GM21737 (cell line): ENCODE results near the gene PTPN13.

Source experiments
- ATAC-seq: cut with Tn5 transposase; IDR thresholded peaks from one replicate; pipeline ENCODE4 v1.9.1; 2021; ENCODE audit warnings: mild to moderate bottlenecking, moderate library complexity; ENCODE audit not compliant: unreplicated experiment

Gene PTPN13

DNA sequence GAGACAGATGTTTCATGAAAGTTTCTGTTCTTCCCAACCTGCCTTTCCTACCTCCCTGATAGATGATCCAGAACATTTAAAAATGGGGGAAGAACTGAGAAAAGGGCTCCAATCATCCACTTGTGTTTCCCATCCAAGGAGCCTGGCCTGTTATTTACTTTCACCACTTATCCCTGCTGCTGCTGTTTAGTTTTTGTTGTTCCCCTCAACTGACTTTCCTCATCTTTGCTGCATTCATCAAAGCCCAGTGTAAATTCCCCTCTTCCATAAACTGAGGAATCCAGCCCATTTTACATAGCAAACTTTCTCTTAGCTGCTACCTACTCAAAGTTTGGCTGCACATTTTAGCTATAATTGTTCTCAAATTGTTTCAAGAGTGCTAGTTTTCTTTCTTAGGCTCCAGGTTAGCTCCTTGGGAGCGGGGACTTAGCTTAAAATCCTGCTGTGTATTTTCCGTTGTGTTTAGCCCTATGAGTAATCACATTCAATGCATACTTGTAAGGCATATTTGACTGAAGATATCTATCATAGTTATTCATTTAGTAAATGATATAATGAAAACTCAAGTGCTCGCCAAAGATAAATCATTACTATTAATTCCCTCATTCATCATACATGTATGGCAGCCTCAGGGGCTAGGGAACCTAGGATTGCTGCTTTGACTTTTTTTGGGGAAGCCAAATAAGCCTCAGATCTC, 1.4 kb upstream of the PTPN13 start:
- no peak for ATAC-seq

DNA sequence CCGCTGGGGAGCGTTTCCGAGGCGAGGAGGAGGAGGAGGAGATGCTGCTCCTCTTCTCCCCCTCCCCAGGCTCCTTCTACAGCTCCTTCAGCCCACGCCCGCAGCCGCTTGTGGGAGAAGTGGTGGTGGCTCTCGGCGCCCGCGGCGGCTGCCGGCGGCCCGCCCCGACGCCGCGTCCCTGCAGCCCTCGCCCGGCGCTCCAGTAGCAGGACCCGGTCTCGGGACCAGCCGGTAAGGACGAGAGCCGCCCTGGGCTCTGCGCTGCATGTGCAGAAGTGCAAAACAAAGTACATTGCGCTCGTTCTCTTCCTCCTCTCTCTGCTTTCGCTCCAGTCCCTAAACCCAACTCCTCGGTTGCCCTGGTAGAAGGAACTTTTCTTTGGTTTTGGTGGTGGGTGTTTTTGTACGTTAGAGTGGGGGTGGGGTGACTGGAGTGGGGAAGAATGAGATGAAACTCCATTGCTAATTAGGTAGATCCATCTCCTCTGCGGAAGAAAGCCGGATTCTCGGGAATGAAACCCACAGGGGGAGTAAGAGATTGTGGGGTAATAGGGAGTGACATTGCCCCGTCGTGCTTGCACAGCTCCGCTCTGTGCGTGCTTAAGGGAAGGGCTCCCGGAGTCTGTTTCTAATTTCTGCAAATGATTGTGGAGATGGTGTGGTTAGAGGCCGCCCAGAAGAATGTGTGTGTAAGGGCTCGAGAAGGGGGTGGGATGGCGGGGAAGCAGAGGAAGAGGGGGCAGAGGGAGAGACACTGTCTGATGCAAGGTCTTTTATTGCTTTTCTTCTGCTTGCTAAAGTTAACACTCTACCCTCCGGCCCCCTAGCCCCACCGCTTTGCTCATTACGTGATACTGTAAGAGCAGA, 677 bp downstream of the PTPN13 start:
- peak; percentile 25 for ATAC-seq

DNA sequence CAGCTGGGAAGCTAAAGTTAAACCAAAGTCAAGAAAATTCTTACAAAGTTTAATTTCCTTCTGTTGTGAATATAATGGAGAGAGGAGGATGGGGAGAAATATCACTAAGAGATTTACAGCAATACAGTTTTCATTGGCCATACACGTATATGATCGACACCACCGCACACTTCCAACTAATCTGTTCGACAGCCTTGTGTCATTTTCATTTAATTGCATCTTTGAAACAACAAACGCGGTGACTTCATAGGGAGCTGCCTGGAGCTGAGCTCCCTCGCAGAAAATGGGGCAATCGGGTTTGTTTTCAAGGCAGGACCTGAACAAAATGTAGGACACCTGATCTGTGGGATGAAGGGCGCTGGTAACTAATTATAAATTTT, 1.3 kb downstream of the PTPN13 start:
- no peak for ATAC-seq

DNA sequence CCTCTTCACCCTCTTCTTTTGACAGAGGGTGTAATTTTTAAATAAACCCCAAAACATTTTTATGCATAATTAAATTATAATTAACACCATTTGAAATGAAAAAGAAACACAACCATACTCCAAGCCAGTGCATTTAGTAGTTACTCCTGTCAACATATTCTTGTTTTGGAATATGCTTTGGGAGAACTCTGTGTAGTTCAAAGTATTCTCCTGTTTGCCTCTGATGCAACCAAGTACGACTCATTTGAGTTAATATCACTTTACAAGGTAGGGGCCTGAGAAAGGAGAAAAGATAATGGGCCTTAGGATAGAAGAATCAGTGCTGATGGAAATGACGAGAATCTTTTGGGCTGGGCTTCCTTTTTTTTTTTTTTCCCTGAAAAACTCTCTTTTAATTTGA, 2.7 kb downstream of the PTPN13 start:
- no peak for ATAC-seq

DNA sequence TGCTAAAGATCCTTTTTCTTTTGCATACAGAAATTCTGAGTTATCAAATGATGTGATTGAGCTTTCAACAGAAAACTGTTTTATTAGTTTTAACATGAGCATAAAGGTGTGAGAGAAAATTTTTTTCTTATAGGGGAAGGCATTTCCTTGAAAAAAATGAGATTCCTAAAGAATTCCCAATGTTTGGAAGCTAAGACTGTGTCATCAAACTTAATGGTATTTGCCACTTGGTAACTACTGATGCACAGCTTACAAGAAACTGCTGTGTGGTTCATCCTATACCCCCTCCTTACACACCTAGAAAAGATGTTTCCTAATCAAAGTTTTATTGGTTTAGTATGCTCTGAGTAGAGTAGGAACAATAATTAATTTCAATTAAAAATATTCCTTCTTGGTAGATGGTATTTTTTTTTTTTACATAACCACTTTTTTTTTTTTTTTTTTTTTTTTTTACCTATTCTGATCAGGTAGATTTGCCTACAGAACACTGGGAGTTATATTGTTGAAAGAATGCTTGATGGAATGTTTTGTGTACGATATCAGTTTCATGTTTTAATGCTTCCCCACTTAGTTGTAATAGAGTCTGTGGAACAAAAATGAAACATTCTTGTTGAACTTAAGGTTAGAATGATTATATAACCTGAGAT, 6.0 kb downstream of the PTPN13 start:
- ATAC-seq = no peak

DNA sequence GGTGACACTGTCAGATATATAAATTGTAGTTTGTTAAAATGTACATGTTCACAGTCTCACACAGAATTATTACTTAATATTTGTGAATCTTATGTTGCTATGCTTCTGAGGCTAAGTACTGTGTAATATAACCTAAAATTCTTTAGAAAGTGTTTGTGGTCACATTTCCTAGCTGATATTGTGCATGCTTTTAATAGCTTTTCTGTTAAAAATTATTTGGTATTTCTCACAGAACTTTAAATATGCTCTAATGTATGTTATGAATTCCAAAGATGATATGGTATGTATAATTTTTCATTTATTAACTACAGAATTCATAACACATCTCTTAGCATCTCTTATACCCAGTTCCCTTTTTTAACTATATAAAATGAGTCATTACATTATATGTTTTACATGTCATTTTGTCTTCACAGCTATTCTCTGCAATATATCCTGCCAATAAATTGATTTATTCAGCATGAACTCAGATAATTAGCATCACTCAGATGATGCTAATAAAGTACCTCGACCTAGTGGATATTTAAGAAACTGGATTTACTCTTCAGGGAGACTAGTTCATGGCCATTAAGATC, 9.3 kb downstream of the PTPN13 start:
- no peak for ATAC-seq

DNA sequence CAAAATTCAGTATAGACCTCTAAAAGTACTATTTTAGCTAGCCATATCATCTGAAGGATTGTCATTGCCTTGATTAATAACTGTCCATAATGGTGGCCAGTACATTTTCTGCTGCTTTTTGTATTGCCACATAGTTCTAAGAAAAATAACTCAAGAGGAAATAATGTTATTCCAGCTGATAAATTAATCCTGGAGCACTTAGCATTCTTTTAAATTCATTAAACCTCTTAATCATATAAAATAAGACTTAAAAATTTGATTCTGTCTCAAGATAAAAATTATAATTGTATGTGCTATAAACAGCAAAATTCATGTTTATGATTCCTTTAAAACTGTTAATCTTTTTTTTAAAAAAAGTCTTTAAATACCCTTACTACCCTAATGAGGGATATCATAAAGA, 12.7 kb downstream of the PTPN13 start:
- ATAC-seq = no peak

DNA sequence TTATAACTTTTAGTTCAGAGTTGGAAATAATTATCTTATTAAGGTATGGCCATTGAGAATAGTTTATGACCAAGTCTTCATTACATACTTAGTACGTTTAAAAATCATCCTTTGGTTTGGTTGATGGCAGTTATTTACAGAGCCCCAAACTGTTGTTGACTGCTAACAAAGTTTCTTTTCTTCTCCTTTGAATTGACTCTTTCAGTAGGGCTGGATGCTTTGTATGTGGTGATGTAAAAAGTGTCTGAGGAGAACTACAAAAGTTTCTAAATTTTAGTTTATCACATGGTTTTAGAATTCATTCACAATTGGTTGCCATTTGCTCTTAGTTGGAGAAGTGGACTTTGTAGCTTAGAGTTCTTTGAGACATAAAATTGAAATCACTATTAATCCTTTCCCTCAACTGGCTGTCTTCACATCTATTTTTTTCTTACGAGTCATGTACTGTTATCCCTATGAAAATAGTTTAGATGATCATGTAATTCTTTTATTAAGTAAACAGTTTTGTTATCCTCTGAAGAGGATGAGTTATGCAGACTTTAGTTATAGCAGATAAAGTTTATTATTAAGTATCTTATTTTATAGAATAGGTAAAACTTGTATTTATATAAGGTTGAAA, 14.8 kb downstream of the PTPN13 start:
- no peak for ATAC-seq

DNA sequence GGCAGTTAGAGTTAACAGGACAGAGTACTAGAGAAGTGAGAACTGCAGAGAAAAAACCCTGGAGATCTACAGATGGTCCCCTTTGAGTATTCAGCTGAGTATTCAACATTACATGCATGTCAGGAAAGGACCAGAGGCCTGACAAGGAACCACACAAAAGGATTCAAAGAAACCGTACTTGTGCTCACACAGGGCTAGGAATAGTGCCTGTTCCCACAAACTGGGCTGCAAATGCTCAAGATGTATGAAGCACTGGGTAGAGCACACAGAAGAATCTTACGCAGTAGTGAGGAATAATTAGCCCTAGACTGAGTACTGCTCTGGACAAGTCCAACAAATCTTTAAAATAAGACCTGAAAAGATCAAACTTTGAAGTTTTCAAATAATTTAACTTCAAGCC, 17.6 kb downstream of the PTPN13 start:
- no peak for ATAC-seq

DNA sequence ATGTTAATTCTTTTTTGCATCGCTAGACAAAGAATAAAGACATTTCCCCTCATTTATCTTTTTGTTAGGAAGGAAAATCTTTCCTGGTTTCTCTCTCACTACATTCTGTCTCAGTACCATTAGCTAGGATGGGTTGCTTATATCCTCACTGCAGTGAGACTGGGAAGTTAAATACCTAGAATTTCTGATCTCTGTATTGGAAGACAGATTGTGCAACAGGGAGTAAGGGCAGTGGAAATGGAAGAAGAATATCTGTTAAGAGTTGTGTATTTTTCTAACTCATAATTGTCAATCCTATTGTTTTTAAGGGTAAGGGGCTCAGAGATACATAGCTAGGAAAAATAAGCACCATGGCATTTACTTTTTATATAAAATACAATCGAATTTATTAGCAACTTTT, 19.6 kb downstream of the PTPN13 start:
- no peak for ATAC-seq

DNA sequence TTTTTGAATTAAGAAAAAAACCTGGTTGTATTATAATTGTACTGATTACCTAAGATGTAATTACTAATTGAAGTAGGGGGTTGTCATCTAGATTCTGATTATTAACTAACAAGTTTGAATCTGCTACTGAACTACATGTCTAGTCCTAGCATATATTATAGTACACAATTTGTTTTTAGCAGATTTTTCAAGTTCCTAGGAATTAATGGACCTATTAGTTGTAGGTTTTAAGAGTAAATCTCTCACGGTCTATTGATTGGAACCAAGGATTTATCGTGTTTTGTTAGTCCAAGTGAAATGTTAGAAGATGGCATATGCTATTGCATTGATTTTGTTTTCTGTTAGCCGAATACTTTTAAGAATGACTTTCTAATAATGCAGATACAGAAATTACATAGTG, 20.8 kb downstream of the PTPN13 start:
- no peak for ATAC-seq

DNA sequence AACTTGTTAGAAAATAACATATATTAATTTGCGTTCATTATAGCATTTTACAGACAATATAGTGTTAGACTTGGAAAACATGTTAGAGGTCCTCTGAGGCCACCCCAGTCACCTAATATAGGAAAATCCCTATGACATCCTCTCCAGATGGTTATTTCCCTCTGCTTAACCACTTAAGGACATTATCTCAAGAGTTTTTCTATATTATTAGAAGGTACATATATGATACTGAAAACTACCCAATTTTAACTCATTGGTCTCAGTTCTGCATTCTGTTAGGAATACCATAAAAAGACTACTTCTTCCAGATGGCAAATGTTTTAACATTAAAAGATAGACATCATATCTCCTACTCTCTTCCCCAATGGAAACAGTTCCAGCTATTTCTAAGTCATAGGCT, 21.4 kb downstream of the PTPN13 start:
- ATAC-seq = no peak

DNA sequence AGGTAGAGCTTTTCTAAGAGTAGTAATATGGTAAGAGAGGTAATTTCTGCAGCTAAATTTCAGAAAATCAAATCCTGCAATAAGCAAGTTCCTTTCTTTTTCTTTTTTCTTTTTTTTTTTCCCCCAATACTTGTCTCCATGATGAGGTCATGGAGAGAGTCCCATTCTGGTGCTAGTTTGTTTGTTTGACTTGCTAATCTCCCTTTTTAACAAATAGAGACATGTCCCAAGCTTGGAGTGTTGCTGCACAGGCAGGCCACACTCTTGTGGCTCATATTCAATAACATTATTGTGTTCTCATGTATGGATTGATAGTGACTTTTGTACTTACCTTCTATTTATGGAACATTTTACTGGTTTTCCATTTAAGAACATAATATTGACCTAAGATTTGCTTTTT, 25.5 kb downstream of the PTPN13 start:
- no peak for ATAC-seq

DNA sequence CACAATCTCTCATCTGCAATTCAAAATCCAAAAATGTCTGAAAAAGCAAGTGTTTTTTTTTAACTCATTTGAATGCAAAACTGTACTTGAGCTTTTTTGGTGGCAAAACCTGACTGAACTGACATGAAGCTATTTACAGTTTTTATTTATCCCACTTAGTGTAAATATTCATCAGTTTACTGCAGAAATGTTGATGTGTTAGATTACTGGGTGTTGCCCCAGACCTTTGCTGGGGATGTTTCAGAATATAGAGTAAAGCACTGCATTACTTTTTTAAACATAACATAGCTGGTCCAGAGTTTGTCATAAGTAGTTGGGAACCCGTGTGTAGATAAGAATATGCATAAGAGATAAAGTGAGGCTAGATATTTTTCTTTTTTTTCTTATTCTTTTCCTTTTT, 27.3 kb downstream of the PTPN13 start:
- ATAC-seq = no peak

DNA sequence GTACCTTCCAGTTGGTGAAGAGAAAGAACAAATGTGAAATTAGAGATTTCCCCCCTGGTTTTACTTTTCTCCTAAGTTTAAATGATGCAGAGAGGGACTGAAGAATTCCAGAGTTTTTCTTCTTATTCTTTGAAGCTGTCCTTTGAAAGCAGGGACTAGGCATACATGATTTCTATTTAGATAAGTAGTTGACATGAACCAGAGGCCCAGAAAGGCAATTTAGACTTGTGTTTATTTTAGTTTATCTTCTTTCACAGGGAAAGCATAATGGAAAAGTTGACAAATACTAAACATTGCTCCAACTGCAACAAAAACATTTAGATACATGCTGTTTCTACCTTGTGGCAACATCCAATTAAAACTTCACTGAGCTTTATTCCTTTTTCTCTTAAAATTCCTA, 32.0 kb downstream of the PTPN13 start:
- no peak for ATAC-seq

DNA sequence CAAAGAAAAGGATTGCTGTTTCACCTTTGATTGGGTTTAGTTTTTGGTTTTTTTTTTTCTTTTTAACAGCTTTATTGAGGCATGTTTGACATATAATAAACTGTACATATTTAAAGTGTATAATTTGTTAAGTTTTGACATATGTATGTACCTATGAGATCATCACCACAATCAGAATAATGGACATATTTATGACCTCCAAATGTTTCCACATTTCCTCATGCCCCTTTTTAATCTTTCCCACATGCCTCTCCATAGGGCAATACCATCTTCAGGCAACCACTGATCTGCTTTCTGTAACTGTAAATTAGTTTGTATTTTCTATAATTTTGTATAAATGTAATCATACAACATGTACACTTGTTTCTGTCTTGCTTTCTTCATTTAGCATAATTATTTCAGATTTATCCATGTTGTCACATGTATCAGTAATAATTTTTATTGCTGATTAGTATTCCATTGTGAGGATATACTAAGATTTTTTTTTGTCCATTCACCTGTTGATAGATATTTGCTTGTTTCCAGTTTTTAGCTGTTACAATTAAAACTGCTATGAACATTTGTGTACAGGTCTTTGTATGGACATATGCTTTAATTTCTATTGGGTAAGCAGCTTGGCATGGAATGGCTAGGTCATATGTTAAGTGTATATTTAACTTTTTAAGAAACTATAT, 33.5 kb downstream of the PTPN13 start:
- no peak for ATAC-seq

DNA sequence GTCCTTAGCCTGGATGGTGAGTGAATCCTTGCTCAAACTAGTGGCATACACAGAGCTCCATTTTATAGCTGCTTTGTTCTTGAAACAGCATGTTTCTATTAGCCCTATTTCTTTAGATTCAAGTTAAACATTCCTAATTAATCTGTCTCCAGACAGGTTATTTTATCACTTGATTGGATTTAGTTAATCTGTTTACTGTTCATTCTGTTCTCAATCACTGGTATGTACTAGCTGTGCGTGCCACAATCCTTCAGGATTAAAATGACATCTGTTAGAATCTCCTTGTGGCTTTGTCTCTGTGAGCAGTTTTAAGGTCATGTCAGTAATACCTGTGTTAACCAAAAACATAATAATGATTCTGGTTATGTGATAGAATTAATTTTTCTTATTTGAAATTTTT, 36.5 kb downstream of the PTPN13 start:
- ATAC-seq = no peak

DNA sequence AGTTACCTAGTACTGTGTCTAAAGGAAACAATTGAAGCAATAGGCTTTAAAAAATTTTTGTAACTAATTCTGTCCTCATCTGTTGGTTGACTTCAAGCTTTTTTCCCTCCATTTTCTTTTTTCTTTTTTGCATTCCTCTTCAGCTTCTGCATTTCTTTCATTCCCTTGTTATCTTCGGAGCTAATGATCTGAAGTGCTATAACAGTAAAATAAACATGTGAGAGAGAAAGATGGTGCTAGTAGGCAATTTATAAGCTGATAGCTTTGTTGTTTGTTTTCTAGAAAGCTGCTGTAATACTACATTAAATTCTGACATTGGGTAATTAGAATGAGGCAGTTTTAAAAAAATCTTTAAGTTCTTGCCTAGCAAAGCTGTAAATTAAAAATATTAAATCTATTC, 37.1 kb downstream of the PTPN13 start:
- no peak for ATAC-seq

DNA sequence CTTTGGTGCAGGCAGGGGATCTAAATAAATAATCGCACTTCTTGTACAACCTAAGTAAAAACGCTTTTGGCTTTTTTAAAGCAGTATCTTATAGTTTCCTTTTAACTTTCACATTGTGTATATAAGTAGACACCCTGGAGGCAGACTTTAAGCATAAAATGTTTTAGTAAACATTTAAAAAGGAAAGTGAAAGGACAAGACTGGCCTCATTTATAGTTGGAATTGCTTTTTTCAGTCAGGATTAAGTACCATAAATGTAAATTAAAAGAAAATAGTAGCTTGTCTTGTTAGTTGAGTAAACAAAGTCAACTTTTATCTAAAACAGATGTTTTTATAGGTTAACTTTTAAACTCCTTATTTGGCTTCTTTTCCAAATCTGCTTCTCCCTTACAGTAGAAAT, 39.7 kb downstream of the PTPN13 start:
- ATAC-seq = no peak

DNA sequence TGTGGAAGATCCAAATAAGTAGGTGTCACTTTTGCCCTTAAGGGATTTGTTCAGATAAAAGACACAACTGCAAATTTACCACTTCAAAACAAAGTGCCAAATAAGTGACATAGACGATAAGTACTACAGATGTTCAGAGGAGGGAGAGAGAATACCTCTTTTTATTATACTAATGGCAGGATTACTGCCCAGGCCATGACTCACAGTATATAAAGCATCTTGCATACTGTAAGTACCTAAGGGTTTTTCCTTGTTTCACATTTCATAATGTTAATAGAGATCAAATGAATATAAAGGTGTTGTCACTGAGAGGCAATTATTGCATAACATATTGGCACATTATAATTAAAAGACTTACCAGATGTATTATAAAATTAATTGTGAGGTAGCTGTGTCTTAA, 46.4 kb downstream of the PTPN13 start:
- no peak for ATAC-seq
